ENCODE results near the gene FOXJ1. TPM values are rescaled to one million over a fixed set of nuclear protein-coding genes. Genes with fewer than 3 reads are reported as not detected.

The FOXJ1 gene
- total RNA-seq, 1 donor from 2014 or later = 0.08 TPM

GRCh38 chr17:76160896-76161528, 20.0 kb upstream of the FOXJ1 start:
- DNase-seq (ENCODE audit: low spot score) (no peak), ATAC-seq (peak; percentile 65)

- ATAC-seq = no peak
Observed at GRCh38 chr17:76159157-76159556, 18.1 kb upstream of the FOXJ1 start.

GRCh38 chr17:76157759-76158158, 16.7 kb upstream of the FOXJ1 start:
- ATAC-seq = no peak

More at GRCh38 chr17:76159157-76159556, 18.1 kb upstream of the FOXJ1 start:
- DNase-seq (ENCODE audit: low spot score) = no peak

GRCh38 chr17:76156662-76156991, 15.6 kb upstream of the FOXJ1 start:
- ATAC-seq (no peak), DNase-seq (ENCODE audit: low spot score) (no peak)

More at GRCh38 chr17:76157759-76158158, 16.7 kb upstream of the FOXJ1 start:
- no peak for DNase-seq (ENCODE audit: low spot score)

- ATAC-seq (no peak), DNase-seq (ENCODE audit: low spot score) (no peak)
Observed at GRCh38 chr17:76155988-76156661, 15.1 kb upstream of the FOXJ1 start.

- DNase-seq (ENCODE audit: low spot score) (no peak), ATAC-seq (no peak)
Observed at GRCh38 chr17:76154936-76155845, 14.1 kb upstream of the FOXJ1 start.

GRCh38 chr17:76154292-76154691, 13.2 kb upstream of the FOXJ1 start:
- ATAC-seq (no peak), DNase-seq (ENCODE audit: low spot score) (no peak)

- no peak for DNase-seq (ENCODE audit: low spot score)
- no peak for ATAC-seq
Observed at GRCh38 chr17:76153640-76154039, 12.6 kb upstream of the FOXJ1 start.

GRCh38 chr17:76153202-76153601, 12.2 kb upstream of the FOXJ1 start:
- no peak for ATAC-seq

GRCh38 chr17:76152591-76152990, 11.5 kb upstream of the FOXJ1 start:
- ATAC-seq = no peak
- DNase-seq (ENCODE audit: low spot score) = peak; percentile 11

More at GRCh38 chr17:76153202-76153601, 12.2 kb upstream of the FOXJ1 start:
- DNase-seq (ENCODE audit: low spot score) = no peak

- DNase-seq (ENCODE audit: low spot score) = peak; percentile 30
- ATAC-seq = no peak
Observed at GRCh38 chr17:76151896-76152454, 10.9 kb upstream of the FOXJ1 start.

- DNase-seq (ENCODE audit: low spot score) (peak; percentile 85), ATAC-seq (peak; percentile 95)
Observed at GRCh38 chr17:76150712-76151622, 9.9 kb upstream of the FOXJ1 start.

GRCh38 chr17:76149214-76149613, 8.2 kb upstream of the FOXJ1 start:
- ATAC-seq = no peak
- DNase-seq (ENCODE audit: low spot score) = no peak

GRCh38 chr17:76148015-76148326, 6.9 kb upstream of the FOXJ1 start:
- DNase-seq (ENCODE audit: low spot score) = no peak
- ATAC-seq = no peak

- no peak for DNase-seq (ENCODE audit: low spot score)
- ATAC-seq = no peak
Observed at GRCh38 chr17:76147211-76148014, 6.4 kb upstream of the FOXJ1 start.

- ATAC-seq = no peak
- DNase-seq (ENCODE audit: low spot score) = no peak
Observed at GRCh38 chr17:76146053-76146851, 5.2 kb upstream of the FOXJ1 start.

GRCh38 chr17:76145231-76146052, 4.4 kb upstream of the FOXJ1 start:
- ATAC-seq = no peak
- no peak for DNase-seq (ENCODE audit: low spot score)

- ATAC-seq (no peak), DNase-seq (ENCODE audit: low spot score) (no peak)
Observed at GRCh38 chr17:76142585-76143041, 1.6 kb upstream of the FOXJ1 start.
